GF-D8 (cell line): ENCODE measurements around the gene RBMS3.

Experiments used
- DNase-seq: peaks from one replicate; lab custom pipeline; 2025; lab: John Stamatoyannopoulos, UW

Gene RBMS3

GRCh38 chr3:29937185-29937584 is 656.3 kb downstream of the RBMS3 start:
- DNase-seq: no peak

- no peak for DNase-seq
Observed at GRCh38 chr3:29940759-29941323, 660.0 kb downstream of the RBMS3 start.

GRCh38 chr3:29942297-29942696 is 661.4 kb downstream of the RBMS3 start:
- no peak for DNase-seq

GRCh38 chr3:29949131-29949530 is 668.3 kb downstream of the RBMS3 start:
- no peak for DNase-seq

GRCh38 chr3:29949940-29950616 is 669.2 kb downstream of the RBMS3 start:
- no peak for DNase-seq

- no peak for DNase-seq
Observed at GRCh38 chr3:29952431-29952830, 671.6 kb downstream of the RBMS3 start.

GRCh38 chr3:29955413-29955812 is 674.5 kb downstream of the RBMS3 start:
- no peak for DNase-seq

- DNase-seq: no peak
Observed at GRCh38 chr3:29958816-29959215, 677.9 kb downstream of the RBMS3 start.

GRCh38 chr3:29971895-29972294 is 691.0 kb downstream of the RBMS3 start:
- no peak for DNase-seq

GRCh38 chr3:29972320-29972993 is 691.6 kb downstream of the RBMS3 start:
- no peak for DNase-seq

- DNase-seq: no peak
Observed at GRCh38 chr3:29973763-29974162, 692.9 kb downstream of the RBMS3 start.

GRCh38 chr3:29976871-29977270 is 696.0 kb downstream of the RBMS3 start:
- DNase-seq: no peak

GRCh38 chr3:29977360-29977759 is 696.5 kb downstream of the RBMS3 start:
- DNase-seq: no peak

- no peak for DNase-seq
Observed at GRCh38 chr3:29978036-29978435, 697.2 kb downstream of the RBMS3 start.

GRCh38 chr3:29991198-29991597 is 710.3 kb downstream of the RBMS3 start:
- no peak for DNase-seq

- DNase-seq: no peak
Observed at GRCh38 chr3:30002797-30003196, 721.9 kb downstream of the RBMS3 start.

GRCh38 chr3:30003741-30004140 is 722.9 kb downstream of the RBMS3 start:
- no peak for DNase-seq

- no peak for DNase-seq
Observed at GRCh38 chr3:30004481-30004880, 723.6 kb downstream of the RBMS3 start.

- DNase-seq: no peak
Observed at GRCh38 chr3:30006111-30006510, 725.2 kb downstream of the RBMS3 start.

GRCh38 chr3:30007668-30008067 is 726.8 kb downstream of the RBMS3 start:
- DNase-seq: no peak

GRCh38 chr3:30011237-30011803 is 730.4 kb downstream of the RBMS3 start:
- DNase-seq: no peak

GRCh38 chr3:30012941-30013543 is 732.2 kb downstream of the RBMS3 start:
- no peak for DNase-seq

GRCh38 chr3:30017901-30018300 is 737.0 kb downstream of the RBMS3 start:
- DNase-seq: no peak
